ENCODE results near the gene UBR3. TPM values are rescaled to one million over a fixed set of nuclear protein-coding genes. Genes with fewer than 3 reads are reported as not detected.

UBR3 gene
- total RNA-seq, 2 donors from 2014 or later: 20.4 to 24.8 TPM

DNA sequence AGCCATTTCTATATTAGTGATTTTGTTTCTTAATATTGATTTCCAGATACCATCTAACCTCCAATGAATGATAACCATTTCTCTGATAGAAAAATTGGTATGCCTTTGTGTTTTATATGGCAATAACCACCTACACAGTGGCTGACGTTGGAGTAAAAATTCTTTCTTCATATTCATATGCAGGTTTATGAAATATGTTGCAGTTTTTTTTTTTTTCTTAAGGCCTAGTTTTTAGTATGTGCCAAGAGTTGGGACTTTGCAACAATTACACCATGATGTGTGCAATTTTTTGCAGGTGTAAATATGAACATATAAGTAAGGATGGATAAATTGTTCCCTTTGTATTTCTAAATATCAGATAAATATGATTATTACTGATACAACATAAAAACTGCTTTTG is 187.5 kb downstream of the UBR3 start:
- Histone ChIP-seq H3K4me1 (ENCODE audit: control insufficient read depth, insufficient read depth, low read length) (peaks cover 10% of the 10 kb centered on the region), H3K36me3 (ENCODE audit: control insufficient read depth, insufficient read depth, low read length) (peaks cover 4% of the 10 kb centered on the region), H3K4me3 (ENCODE audit: low read length) (no peak overlapping the region), H3K9me3 (ENCODE audit: control insufficient read depth, low read length) (no peaks in the 10 kb centered on the region), H3K27ac (ENCODE audit: low read depth, low read length) (no peak overlapping the region), H3K27me3 (ENCODE audit: control insufficient read depth, insufficient read depth, low read length, poor library complexity, severe bottlenecking) (no peaks in the 10 kb centered on the region), H3K9ac (ENCODE audit: extremely low read depth, low read length, poor library complexity, severe bottlenecking) (no peak overlapping the region)
- DNase-seq: no peak
- H3K36me3 Mint-ChIP-seq (ENCODE audit: low read depth): peaks cover 4% of the 10 kb centered on the region
- H3K4me1 Mint-ChIP-seq: peaks cover 18% of the 10 kb centered on the region
- no peaks in the 10 kb centered on the region for H3K27me3 Mint-ChIP-seq (ENCODE audit: insufficient read depth)
- no peaks in the 10 kb centered on the region for H3K9me3 Mint-ChIP-seq
- 86% methylated on average over 1 of the region's 1 CpG; no CpG with 5 or more reads in 1 of the 2 experiments for WGBS, 2 experiments (ENCODE audit: insufficient coverage in 1 of 2, insufficient read length in 1 of 2)
- no peak overlapping the region for H3K27ac Mint-ChIP-seq
- TF ChIP-seq, protein P1, sequence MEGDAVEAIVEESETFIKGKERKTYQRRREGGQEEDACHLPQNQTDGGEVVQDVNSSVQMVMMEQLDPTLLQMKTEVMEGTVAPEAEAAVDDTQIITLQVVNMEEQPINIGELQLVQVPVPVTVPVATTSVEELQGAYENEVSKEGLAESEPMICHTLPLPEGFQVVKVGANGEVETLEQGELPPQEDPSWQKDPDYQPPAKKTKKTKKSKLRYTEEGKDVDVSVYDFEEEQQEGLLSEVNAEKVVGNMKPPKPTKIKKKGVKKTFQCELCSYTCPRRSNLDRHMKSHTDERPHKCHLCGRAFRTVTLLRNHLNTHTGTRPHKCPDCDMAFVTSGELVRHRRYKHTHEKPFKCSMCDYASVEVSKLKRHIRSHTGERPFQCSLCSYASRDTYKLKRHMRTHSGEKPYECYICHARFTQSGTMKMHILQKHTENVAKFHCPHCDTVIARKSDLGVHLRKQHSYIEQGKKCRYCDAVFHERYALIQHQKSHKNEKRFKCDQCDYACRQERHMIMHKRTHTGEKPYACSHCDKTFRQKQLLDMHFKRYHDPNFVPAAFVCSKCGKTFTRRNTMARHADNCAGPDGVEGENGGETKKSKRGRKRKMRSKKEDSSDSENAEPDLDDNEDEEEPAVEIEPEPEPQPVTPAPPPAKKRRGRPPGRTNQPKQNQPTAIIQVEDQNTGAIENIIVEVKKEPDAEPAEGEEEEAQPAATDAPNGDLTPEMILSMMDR (conservative IDR thresholded peaks at IDR 0.05): no peak
- no peak overlapping the region for H3K4me3 Mint-ChIP-seq

DNA sequence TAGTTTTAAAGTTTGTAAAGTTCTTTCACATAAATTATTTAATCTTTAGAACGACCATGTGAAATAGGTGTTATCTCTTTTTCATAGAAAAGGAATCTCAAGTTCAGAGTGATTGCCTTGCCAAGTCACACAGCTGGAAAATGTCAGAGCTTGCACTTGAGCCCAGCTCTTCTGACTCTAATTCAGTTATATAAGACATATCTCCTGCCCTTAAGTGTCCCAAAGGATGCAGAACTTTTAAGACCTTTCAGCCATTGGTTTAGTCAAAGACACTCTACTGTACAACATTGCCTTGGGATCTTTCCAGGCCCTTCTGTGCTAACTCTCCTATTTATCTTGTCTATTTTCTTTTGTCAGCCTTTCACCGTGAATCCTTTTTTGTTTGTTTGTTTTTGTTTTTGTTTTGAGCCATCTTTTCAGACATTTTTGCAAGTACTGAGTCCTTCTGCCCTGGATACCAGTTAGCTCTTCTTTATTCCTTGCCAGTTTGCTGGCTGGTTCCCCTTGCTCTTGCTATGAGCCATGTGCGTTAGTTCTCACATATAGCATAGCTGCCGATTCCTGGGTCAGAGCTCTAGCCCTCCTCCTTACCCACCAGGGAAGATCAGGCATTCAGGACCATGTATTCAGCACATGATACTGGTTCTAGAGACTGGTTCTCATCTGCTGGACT is 190.7 kb downstream of the UBR3 start:
- Mint-ChIP-seq H3K9me3 (no peaks in the 10 kb centered on the region), H3K27me3 (ENCODE audit: insufficient read depth) (no peaks in the 10 kb centered on the region), H3K4me3 (no peak overlapping the region), H3K4me1 (peaks cover 34% of the 10 kb centered on the region), H3K27ac (peak overlapping the region; percentile 4), H3K36me3 (ENCODE audit: low read depth) (peaks cover 10% of the 10 kb centered on the region)
- Histone ChIP-seq H3K4me3 (ENCODE audit: low read length) (no peak overlapping the region), H3K27ac (ENCODE audit: low read depth, low read length) (no peak overlapping the region), H3K9me3 (ENCODE audit: control insufficient read depth, low read length) (no peaks in the 10 kb centered on the region), H3K4me1 (ENCODE audit: control insufficient read depth, insufficient read depth, low read length) (peaks cover 14% of the 10 kb centered on the region), H3K36me3 (ENCODE audit: control insufficient read depth, insufficient read depth, low read length) (no peaks in the 10 kb centered on the region), H3K9ac (ENCODE audit: extremely low read depth, low read length, poor library complexity, severe bottlenecking) (no peak overlapping the region), H3K27me3 (ENCODE audit: control insufficient read depth, insufficient read depth, low read length, poor library complexity, severe bottlenecking) (no peaks in the 10 kb centered on the region)
- TF ChIP-seq, protein P1 (conservative IDR thresholded peaks at IDR 0.05): no peak
- WGBS, 2 experiments (ENCODE audit: insufficient coverage in 1 of 2, insufficient read length in 1 of 2): 89 to 90% methylated on average over 3 to 4 of the region's 4 CpGs
- no peak for DNase-seq

DNA sequence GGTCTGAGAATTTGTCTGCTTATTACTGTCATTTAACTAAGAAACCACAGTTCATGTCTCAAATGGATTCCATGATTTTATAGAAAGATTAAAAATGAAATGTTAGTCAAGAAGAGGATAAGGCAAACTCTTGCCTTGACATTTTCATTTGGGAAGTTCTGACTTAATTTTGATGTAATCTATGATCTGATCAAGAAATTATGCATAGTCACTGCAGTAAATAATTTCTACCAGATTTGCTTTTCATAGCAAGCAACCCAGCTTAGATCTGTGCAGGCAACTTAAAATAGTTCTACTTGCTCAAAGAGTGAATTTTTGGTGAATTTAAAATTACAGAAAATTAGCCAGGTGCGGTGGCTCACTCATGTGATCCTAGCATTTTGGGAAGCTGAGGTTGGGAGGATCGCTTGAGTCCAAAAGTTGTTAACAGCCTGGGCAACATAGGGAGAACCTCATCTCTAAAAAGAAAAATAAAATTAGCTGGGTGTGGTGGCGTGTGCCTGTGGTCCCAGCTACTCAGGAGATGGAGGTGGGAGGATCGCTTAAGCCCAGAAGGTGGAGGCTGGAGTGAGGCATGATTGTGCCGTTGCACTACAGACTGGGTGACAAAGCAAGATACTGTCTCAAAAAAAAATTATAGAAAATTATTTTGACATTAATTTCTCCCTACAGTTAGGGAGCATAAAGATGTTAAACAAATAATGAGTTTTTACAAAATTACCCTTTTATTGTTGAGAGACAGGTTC is 192.0 kb downstream of the UBR3 start:
- H3K36me3 Mint-ChIP-seq (ENCODE audit: low read depth): peaks cover 12% of the 10 kb centered on the region
- H3K9me3 Mint-ChIP-seq: no peaks in the 10 kb centered on the region
- no peak overlapping the region for H3K27ac ChIP-seq (ENCODE audit: low read depth, low read length)
- H3K4me1 Mint-ChIP-seq: peaks cover 31% of the 10 kb centered on the region
- H3K4me3 Mint-ChIP-seq: no peak overlapping the region
- no peaks in the 10 kb centered on the region for H3K36me3 ChIP-seq (ENCODE audit: control insufficient read depth, insufficient read depth, low read length)
- no peaks in the 10 kb centered on the region for H3K27me3 ChIP-seq (ENCODE audit: control insufficient read depth, insufficient read depth, low read length, poor library complexity, severe bottlenecking)
- no peak overlapping the region for H3K27ac Mint-ChIP-seq
- TF ChIP-seq, protein P1 (conservative IDR thresholded peaks at IDR 0.05): no peak
- 95% methylated on average over 4 to 5 of the region's 5 CpGs for WGBS, 2 experiments (ENCODE audit: insufficient coverage in 1 of 2, insufficient read length in 1 of 2)
- H3K27me3 Mint-ChIP-seq (ENCODE audit: insufficient read depth): no peaks in the 10 kb centered on the region
- no peaks in the 10 kb centered on the region for H3K9me3 ChIP-seq (ENCODE audit: control insufficient read depth, low read length)
- no peak overlapping the region for H3K4me3 ChIP-seq (ENCODE audit: low read length)
- DNase-seq: no peak
- H3K4me1 ChIP-seq (ENCODE audit: control insufficient read depth, insufficient read depth, low read length): peaks cover 14% of the 10 kb centered on the region
- H3K9ac ChIP-seq (ENCODE audit: extremely low read depth, low read length, poor library complexity, severe bottlenecking): no peak overlapping the region

Data from endodermal cell (in vitro differentiated cells).